ENCODE data around the gene PIK3R3.

PIK3R3 gene

DNA sequence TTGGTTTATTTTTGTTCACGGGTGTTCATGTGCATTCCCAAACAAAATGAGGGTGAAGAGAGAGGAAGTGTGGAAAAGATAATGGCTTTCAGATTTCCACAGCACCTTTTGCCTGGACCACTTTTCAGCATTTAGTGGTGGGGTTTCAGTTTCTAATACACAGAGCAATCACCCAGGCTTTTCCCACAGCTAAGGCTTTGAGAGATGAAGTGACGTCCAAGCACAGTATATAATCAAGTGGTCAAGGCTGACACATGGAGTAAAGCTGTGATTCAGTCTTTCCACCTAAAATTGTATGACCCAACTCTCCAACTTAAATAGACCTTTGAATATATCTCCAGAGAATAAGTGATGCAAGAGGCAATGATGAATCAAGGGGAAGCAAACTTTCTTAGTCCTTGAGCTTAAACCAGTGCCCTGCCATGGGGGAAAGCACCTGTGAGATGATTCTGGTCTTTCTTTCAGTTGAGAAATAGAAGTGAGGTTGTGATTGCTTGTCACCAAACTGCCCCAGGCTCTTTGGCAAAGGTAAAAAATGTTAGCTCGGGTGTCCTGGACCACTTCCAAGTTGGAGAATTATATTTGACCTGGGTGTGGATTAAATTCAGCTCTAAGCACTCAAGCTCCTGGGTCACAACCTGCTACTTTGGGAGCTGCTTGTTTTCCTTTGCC, 2.4 kb upstream of the PIK3R3 start:
- H3K4me3 ChIP-seq (ENCODE audit: low read length): no peak overlapping the region
- TF ChIP-seq, protein P1, sequence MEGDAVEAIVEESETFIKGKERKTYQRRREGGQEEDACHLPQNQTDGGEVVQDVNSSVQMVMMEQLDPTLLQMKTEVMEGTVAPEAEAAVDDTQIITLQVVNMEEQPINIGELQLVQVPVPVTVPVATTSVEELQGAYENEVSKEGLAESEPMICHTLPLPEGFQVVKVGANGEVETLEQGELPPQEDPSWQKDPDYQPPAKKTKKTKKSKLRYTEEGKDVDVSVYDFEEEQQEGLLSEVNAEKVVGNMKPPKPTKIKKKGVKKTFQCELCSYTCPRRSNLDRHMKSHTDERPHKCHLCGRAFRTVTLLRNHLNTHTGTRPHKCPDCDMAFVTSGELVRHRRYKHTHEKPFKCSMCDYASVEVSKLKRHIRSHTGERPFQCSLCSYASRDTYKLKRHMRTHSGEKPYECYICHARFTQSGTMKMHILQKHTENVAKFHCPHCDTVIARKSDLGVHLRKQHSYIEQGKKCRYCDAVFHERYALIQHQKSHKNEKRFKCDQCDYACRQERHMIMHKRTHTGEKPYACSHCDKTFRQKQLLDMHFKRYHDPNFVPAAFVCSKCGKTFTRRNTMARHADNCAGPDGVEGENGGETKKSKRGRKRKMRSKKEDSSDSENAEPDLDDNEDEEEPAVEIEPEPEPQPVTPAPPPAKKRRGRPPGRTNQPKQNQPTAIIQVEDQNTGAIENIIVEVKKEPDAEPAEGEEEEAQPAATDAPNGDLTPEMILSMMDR (conservative IDR thresholded peaks at IDR 0.05; ENCODE audit: low read depth, low read length): no peak
- peak; percentile 67 for DNase-seq (ENCODE audit: low read depth)

DNA sequence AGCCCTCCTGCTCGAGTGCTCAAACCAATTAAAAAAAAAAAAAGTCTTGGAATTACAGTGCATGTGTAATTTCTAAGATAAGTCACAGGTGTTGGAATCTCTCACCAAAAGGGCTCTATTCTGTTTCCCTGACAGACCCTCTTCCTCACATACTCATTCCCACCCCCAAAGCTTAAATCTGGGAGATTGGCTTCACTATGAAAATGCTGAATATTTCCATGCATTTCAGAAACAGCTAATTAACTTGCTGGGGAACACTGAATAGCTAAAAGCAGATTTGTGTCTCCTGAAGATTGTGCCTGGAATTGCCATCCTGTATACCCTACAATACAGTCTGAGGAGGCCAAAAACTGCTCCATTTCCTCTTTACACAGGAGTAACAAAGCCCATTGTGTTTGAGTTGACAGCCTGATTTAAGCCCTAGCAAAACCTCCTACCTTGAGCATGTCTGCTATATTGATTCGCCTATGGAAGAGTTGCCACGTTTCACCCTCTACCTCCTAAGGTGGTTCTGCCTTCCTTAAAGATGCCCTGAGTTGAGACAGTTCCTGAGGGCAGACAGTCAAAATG, 1.4 kb upstream of the PIK3R3 start:
- DNase-seq (ENCODE audit: low read depth): no peak
- TF ChIP-seq, protein P1 (conservative IDR thresholded peaks at IDR 0.05; ENCODE audit: low read depth, low read length): no peak

DNA sequence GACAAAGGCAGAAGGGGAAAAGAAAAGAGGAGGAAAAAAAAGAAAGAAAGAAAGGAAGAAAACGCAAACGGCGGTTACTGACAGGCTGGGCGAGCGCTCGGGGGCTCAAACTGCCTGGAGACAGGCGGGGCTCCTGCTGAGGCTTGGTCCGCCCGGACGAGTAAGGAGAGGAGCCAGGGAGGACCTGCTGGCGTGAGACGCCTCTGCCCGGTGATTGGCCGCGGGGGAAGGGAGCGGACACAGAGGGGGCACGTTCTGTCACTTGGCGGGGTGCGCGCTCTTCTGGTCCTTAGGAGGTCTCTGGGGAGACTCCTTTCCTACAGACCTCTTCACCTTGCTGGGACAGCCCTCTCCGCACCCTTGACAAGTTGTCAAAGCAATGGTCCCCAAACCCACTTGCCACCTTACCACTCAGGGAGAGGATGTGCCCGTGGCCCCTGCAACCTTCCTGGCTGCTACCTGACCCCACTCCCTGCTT, 791 bp upstream of the PIK3R3 start:
- peak overlapping the region; percentile 70 for H3K4me3 ChIP-seq (ENCODE audit: low read length)
- TF ChIP-seq, protein P1 (conservative IDR thresholded peaks at IDR 0.05; ENCODE audit: low read depth, low read length): no peak
- DNase-seq (ENCODE audit: low read depth): no peak

More for the DNA sequence above, 1.4 kb upstream of the PIK3R3 start:
- peak overlapping the region; percentile 70 for H3K4me3 ChIP-seq (ENCODE audit: low read length)

DNA sequence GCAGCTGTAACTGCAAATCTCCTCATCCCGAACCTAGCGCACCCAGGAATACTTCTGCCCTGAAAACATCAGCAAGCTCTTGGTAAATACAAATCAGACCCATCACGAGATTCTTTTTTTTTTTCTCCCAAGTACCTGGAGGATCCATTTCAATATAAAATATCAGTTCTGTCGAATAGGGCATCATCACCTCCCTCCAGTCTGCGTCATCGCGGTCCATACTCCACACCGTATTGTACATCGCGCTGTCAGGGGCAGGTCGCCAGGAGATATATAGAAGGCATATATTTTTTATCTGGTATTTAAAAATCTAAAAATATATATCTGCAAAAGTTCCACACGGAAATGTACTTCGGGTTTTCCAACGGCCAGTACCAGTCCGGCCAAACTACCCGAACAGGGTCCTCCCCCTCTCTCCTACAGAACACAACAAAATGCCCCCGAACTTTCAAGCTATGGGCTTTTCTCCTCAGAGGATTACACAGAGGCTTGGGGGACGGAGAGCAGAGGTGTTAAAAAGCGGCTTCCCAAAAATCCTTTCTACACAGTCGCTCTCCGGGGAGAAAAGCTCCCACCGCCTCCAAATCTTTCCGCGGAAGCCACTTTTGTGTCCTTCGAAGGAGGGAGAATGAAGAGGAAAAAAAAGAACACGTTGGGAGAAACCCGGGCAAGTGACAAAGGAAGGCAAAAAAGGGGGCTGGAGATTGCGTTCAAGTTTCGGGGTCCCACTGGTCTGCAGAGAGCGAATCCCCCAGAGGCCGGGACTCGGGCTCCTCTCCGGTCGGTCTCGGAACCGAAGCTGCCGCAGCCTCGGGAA, 509 bp downstream of the PIK3R3 start:
- TF ChIP-seq, protein P1 (conservative IDR thresholded peaks at IDR 0.05; ENCODE audit: low read depth, low read length): no peak
- DNase-seq (ENCODE audit: low read depth): no peak
- peak overlapping the region; percentile 88 for H3K4me3 ChIP-seq (ENCODE audit: low read length)

DNA sequence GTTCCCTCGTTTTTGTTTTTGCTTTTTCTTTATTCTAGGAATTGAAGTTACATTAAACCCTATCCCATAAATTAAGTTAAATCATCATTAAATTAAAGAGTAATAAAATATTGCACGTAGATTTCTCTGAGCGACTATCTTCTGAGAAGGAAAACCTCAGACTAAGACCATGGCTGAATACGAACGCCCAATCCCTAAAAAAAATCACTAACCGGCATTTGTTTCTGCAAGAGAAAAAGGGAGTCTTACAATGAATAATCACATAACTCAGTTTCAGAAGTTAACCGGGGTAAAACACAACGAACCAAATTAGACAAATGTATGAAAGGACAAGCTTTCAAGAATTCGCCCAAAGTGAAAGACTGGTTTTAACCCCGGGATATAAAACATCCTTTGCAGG, 1.3 kb downstream of the PIK3R3 start:
- peak overlapping the region; percentile 88 for H3K4me3 ChIP-seq (ENCODE audit: low read length)
- TF ChIP-seq, protein P1 (conservative IDR thresholded peaks at IDR 0.05; ENCODE audit: low read depth, low read length): no peak
- DNase-seq (ENCODE audit: low read depth): no peak

DNA sequence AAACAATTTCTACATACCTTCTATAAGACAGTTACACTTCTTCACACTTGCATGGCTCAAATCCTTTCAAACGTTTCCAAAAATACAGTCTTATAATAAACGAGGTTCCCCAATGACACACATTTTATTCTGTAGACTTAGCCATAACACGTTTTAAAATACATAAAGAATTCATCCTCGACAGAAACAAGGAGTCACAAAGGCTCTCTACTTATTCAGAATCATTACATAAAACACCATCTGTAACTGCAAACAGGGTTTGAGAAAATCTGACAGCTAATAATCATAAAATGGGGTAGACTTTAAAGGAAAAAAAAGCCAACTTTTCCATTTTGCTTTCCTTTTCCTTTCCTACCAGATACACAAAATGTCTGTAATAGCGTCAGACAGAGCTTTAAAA, 1.8 kb downstream of the PIK3R3 start:
- TF ChIP-seq, protein P1 (conservative IDR thresholded peaks at IDR 0.05; ENCODE audit: low read depth, low read length): no peak
- peak overlapping the region; percentile 88 for H3K4me3 ChIP-seq (ENCODE audit: low read length)
- DNase-seq (ENCODE audit: low read depth): no peak
